Measurements from ENCODE around the gene ITIH1.

Gene ITIH1

GRCh38 chr3:52817221-52817620 lies 39.8 kb downstream of the ITIH1 start:
- Histone ChIP-seq H4K20me1 (ENCODE audit: control insufficient read depth, insufficient read depth, low read depth, low read length) (no peaks in the 10 kb centered on the region; the same call in 1 of the 2 replicates), H3K36me3 (ENCODE audit: control insufficient read depth, low read length) (no peaks in the 10 kb centered on the region), H3K27ac (ENCODE audit: low read depth, low read length) (no peak overlapping the region), H3K4me3 (ENCODE audit: low read length) (no peak overlapping the region), H3K4me1 (ENCODE audit: control insufficient read depth, low read length) (no peaks in the 10 kb centered on the region), H3K27me3 (ENCODE audit: control insufficient read depth, low read length) (no peaks in the 10 kb centered on the region), H3K9me3 (ENCODE audit: control insufficient read depth, insufficient read depth, low read length) (no peaks in the 10 kb centered on the region), H3K79me2 (ENCODE audit: control insufficient read depth, low read length) (no peaks in the 10 kb centered on the region), H3K4me2 (ENCODE audit: low read length) (no peak overlapping the region), H3F3A (ENCODE audit: control insufficient read depth, insufficient read depth) (no peaks in the 10 kb centered on the region), H3K9me2 (replicated peaks; ENCODE audit: control insufficient read depth, low read length) (no peaks in the 10 kb centered on the region)
- TF ChIP-seq CTCF (IDR thresholded peaks at IDR 0.05; ENCODE audit: low read depth, low read length, poor library complexity, severe bottlenecking), result no peak
- no peak for TF ChIP-seq EZH2phosphoT487 (IDR thresholded peaks at IDR 0.05; ENCODE audit: borderline replicate concordance, low read length)

DNA sequence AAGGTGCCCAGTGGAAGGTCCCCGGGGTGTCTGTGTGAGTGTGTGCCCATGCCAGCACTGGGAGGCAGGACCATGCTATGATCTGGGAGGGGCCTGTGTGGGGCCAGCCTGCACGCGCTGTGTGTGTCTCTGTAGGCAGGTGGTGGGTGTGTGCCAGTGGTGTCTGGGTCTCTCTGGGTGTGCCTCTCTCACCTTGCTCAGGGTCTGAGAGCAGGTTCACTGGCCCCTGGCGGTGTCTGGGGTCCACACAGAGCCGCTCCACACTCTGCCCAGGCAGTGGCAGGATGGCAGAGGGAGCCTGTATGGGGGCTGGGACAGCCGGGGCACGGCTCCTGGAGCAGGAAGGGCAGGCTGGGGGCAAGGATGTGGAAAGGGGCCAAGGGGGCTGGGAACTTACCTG lies 40.5 kb downstream of the ITIH1 start:
- no peak overlapping the region for H3K27ac ChIP-seq (ENCODE audit: low read depth, low read length)
- no peak overlapping the region for H3K4me2 ChIP-seq (ENCODE audit: low read length)
- H3K9me3 ChIP-seq (ENCODE audit: control insufficient read depth, insufficient read depth, low read length), result no peaks in the 10 kb centered on the region
- H3K27me3 ChIP-seq (ENCODE audit: control insufficient read depth, low read length), result no peaks in the 10 kb centered on the region
- H3K36me3 ChIP-seq (ENCODE audit: control insufficient read depth, low read length), result no peaks in the 10 kb centered on the region
- no peaks in the 10 kb centered on the region; the same call in 1 of the 2 replicates for H4K20me1 ChIP-seq (ENCODE audit: control insufficient read depth, insufficient read depth, low read depth, low read length)
- no peaks in the 10 kb centered on the region for H3K9me2 ChIP-seq (replicated peaks; ENCODE audit: control insufficient read depth, low read length)
- H3F3A ChIP-seq (ENCODE audit: control insufficient read depth, insufficient read depth), result no peaks in the 10 kb centered on the region
- H3K4me3 ChIP-seq (ENCODE audit: low read length), result no peak overlapping the region
- TF ChIP-seq EZH2phosphoT487 (IDR thresholded peaks at IDR 0.05; ENCODE audit: borderline replicate concordance, low read length), result no peak
- TF ChIP-seq CTCF (IDR thresholded peaks at IDR 0.05; ENCODE audit: low read depth, low read length, poor library complexity, severe bottlenecking), result no peak
- H3K79me2 ChIP-seq (ENCODE audit: control insufficient read depth, low read length), result no peaks in the 10 kb centered on the region
- H3K4me1 ChIP-seq (ENCODE audit: control insufficient read depth, low read length), result no peaks in the 10 kb centered on the region

DNA sequence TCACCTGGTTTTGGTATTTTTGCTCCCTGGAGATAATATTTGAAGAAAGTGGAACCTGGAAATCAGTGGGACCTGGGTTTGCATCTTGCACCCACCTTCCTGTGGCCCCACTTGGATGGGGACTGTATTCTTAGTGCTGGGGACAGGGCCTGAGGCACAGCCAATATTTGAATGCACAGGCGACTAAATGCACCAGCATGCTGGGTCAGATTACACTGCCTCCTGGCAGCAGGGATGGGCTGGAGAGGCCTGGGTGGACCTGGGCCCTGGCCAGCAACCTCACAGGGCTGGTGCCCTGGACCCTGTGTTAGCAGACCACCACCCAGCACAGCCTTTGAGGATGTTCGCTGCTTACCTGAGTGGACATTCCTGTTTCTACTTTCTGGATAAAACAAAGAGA lies 42.5 kb downstream of the ITIH1 start:
- H3K27ac ChIP-seq (ENCODE audit: low read depth, low read length), result no peak overlapping the region
- no peaks in the 10 kb centered on the region for H3K36me3 ChIP-seq (ENCODE audit: control insufficient read depth, low read length)
- no peaks in the 10 kb centered on the region for H3K79me2 ChIP-seq (ENCODE audit: control insufficient read depth, low read length)
- no peak overlapping the region for H3K4me2 ChIP-seq (ENCODE audit: low read length)
- no peak overlapping the region for H3K4me3 ChIP-seq (ENCODE audit: low read length)
- H4K20me1 ChIP-seq (ENCODE audit: control insufficient read depth, insufficient read depth, low read depth, low read length), result no peaks in the 10 kb centered on the region; the same call in 1 of the 2 replicates
- no peaks in the 10 kb centered on the region for H3K9me3 ChIP-seq (ENCODE audit: control insufficient read depth, insufficient read depth, low read length)
- H3K9me2 ChIP-seq (replicated peaks; ENCODE audit: control insufficient read depth, low read length), result no peaks in the 10 kb centered on the region
- H3K27me3 ChIP-seq (ENCODE audit: control insufficient read depth, low read length), result no peaks in the 10 kb centered on the region
- H3F3A ChIP-seq (ENCODE audit: control insufficient read depth, insufficient read depth), result no peaks in the 10 kb centered on the region
- H3K4me1 ChIP-seq (ENCODE audit: control insufficient read depth, low read length), result no peaks in the 10 kb centered on the region
- TF ChIP-seq CTCF (IDR thresholded peaks at IDR 0.05; ENCODE audit: low read depth, low read length, poor library complexity, severe bottlenecking), result no peak
- no peak for TF ChIP-seq EZH2phosphoT487 (IDR thresholded peaks at IDR 0.05; ENCODE audit: borderline replicate concordance, low read length)

Data from DOHH2 (cell line).